ENCODE data around the gene ABCA13.

The ABCA13 gene

GRCh38 chr7:48458701-48459524 lies 287.7 kb downstream of the ABCA13 start:
- DNase-seq (ENCODE audit: low spot score) = no peak

DNA sequence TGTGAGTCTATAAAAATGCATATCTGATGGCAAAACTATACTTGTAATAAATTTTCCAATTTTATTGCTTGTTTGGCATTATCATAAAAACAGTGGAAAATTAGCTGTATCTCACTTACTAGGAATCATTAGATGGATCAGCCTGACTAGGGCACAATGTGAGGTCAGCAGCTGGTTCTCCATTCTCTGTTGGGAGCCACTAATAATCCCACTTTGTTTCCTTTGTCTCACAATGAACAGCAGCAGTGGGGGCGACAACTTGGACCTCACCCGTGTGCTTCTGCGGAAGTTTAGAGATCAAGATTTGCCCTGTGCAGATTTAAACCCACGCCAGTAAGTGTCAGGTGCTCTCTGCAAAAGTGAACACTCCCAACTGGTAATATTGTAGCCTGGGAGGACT lies 295.5 kb downstream of the ABCA13 start:
- TF ChIP-seq, protein P1, sequence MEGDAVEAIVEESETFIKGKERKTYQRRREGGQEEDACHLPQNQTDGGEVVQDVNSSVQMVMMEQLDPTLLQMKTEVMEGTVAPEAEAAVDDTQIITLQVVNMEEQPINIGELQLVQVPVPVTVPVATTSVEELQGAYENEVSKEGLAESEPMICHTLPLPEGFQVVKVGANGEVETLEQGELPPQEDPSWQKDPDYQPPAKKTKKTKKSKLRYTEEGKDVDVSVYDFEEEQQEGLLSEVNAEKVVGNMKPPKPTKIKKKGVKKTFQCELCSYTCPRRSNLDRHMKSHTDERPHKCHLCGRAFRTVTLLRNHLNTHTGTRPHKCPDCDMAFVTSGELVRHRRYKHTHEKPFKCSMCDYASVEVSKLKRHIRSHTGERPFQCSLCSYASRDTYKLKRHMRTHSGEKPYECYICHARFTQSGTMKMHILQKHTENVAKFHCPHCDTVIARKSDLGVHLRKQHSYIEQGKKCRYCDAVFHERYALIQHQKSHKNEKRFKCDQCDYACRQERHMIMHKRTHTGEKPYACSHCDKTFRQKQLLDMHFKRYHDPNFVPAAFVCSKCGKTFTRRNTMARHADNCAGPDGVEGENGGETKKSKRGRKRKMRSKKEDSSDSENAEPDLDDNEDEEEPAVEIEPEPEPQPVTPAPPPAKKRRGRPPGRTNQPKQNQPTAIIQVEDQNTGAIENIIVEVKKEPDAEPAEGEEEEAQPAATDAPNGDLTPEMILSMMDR (IDR thresholded peaks at IDR 0.05; ENCODE audit: extremely low read depth, insufficient read depth, missing control alignments) = no peak
- DNase-seq (ENCODE audit: low spot score) = no peak
- in situ Hi-C loops (cut with MboI; ENCODE audit: low pct_unique_long_range_greater_than_20kb, low sequenced_read_pairs, unreplicated experiment) = no loop called here

More at GRCh38 chr7:48458701-48459524, 287.7 kb downstream of the ABCA13 start:
- TF ChIP-seq, protein P1 (IDR thresholded peaks at IDR 0.05; ENCODE audit: extremely low read depth, insufficient read depth, missing control alignments) = no peak
- in situ Hi-C loops (cut with MboI; ENCODE audit: low pct_unique_long_range_greater_than_20kb, low sequenced_read_pairs, unreplicated experiment) = no loop called here

GRCh38 chr7:48471196-48471595 lies 299.9 kb downstream of the ABCA13 start:
- in situ Hi-C loops (cut with MboI; ENCODE audit: low pct_unique_long_range_greater_than_20kb, low sequenced_read_pairs, unreplicated experiment) = no loop called here
- TF ChIP-seq, protein P1 (IDR thresholded peaks at IDR 0.05; ENCODE audit: extremely low read depth, insufficient read depth, missing control alignments) = no peak
- DNase-seq (ENCODE audit: low spot score) = no peak

DNA sequence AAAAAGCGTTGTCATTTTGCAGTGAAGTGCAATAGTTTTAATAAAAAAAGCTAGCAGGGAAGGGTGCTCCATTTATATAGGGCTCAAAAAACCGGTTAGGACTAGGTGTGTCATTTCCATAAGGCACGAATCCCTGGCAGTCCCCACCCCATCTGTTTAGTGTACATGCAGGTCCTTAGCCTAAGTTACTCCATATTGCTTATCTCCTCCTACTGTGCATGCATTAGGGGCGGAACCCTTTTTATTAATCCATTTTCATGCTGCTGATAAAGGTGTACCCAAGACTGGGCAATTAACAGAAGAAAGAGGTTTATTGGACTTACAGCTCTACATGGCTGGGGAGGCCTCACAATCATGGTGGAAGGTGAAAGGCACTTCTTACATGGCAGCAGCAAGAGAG lies 301.4 kb downstream of the ABCA13 start:
- no peak for DNase-seq (ENCODE audit: low spot score)
- TF ChIP-seq, protein P1 (IDR thresholded peaks at IDR 0.05; ENCODE audit: extremely low read depth, insufficient read depth, missing control alignments) = no peak
- in situ Hi-C loops (cut with MboI; ENCODE audit: low pct_unique_long_range_greater_than_20kb, low sequenced_read_pairs, unreplicated experiment) = no loop called here

- TF ChIP-seq, protein P1 (IDR thresholded peaks at IDR 0.05; ENCODE audit: extremely low read depth, insufficient read depth, missing control alignments) = no peak
- no peak for DNase-seq (ENCODE audit: low spot score)
- in situ Hi-C loops (cut with MboI; ENCODE audit: low pct_unique_long_range_greater_than_20kb, low sequenced_read_pairs, unreplicated experiment) = no loop called here
Observed at GRCh38 chr7:48473205-48473865, 302.1 kb downstream of the ABCA13 start.

GRCh38 chr7:48481235-48481634 lies 310.0 kb downstream of the ABCA13 start:
- TF ChIP-seq, protein P1 (IDR thresholded peaks at IDR 0.05; ENCODE audit: extremely low read depth, insufficient read depth, missing control alignments) = no peak
- no peak for DNase-seq (ENCODE audit: low spot score)
- in situ Hi-C loops (cut with MboI; ENCODE audit: low pct_unique_long_range_greater_than_20kb, low sequenced_read_pairs, unreplicated experiment) = no loop called here

Data from GM13977 (cell line).